Choroid plexus epithelial cell (primary cell): ENCODE data around the gene ANKK1.

Source experiments
- DNase-seq: peaks from one replicate; pipeline ENCODE4 v3.0.0-alpha.2; 2010; ENCODE audit warnings: low read depth
- H3K4me3 ChIP-seq: 2 replicates; pipeline ENCODE4 v1.5.1; 2011; ENCODE audit warnings: low read depth, mild to moderate bottlenecking, control low read depth, low read length, moderate library complexity
- TF ChIP-seq, protein P1 (sequence below): conservative IDR thresholded peaks from 2 replicates; pipeline ENCODE4 v1.5.1; 2011; ENCODE audit warnings: low read depth, mild to moderate bottlenecking, control low read depth, inconsistent platforms, low read length, moderate library complexity

Gene ANKK1

DNA sequence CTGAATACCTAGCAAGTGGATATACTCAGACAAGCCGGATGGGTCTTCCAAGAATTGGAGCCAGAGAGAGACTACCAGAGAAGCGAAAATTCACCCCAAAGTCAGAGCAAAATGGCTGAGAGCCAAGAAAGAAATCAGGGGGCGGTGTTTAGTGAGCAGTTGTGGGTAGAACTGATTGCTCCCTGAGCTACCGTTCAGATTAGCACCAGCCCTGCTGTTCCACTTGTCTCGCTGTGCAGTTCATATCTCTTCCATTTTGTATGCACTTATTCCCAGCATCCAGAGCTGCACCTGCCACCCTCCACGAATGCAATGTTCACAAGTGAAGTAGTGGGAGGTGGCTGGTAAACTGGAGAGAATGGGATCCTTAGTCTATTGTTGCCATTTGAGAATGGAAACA lies 62.2 kb downstream of the ANKK1 start:
- TF ChIP-seq, protein P1, sequence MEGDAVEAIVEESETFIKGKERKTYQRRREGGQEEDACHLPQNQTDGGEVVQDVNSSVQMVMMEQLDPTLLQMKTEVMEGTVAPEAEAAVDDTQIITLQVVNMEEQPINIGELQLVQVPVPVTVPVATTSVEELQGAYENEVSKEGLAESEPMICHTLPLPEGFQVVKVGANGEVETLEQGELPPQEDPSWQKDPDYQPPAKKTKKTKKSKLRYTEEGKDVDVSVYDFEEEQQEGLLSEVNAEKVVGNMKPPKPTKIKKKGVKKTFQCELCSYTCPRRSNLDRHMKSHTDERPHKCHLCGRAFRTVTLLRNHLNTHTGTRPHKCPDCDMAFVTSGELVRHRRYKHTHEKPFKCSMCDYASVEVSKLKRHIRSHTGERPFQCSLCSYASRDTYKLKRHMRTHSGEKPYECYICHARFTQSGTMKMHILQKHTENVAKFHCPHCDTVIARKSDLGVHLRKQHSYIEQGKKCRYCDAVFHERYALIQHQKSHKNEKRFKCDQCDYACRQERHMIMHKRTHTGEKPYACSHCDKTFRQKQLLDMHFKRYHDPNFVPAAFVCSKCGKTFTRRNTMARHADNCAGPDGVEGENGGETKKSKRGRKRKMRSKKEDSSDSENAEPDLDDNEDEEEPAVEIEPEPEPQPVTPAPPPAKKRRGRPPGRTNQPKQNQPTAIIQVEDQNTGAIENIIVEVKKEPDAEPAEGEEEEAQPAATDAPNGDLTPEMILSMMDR: no peak
- DNase-seq: no peak

More for the DNA sequence above, 62.2 kb downstream of the ANKK1 start:
- no peak overlapping the region for H3K4me3 ChIP-seq
